ENCODE measurements around the gene MCM9.

Gene MCM9

GRCh38 chr6:118931436-118931835 is 3.5 kb downstream of the MCM9 start:
- no peak for DNase-seq

- DNase-seq = no peak
These were observed 4.3 kb downstream of the MCM9 start for GRCh38 chr6:118930680-118931079.

- DNase-seq = no peak
These were observed 11.9 kb downstream of the MCM9 start for GRCh38 chr6:118923035-118923434.

- DNase-seq = no peak
These were observed 13.9 kb downstream of the MCM9 start for GRCh38 chr6:118921084-118921483.

- no peak for DNase-seq
These were observed 16.6 kb downstream of the MCM9 start for GRCh38 chr6:118918329-118918725.

- DNase-seq = no peak
These were observed 17.2 kb downstream of the MCM9 start for GRCh38 chr6:118917546-118918328.

GRCh38 chr6:118914598-118914997 is 20.4 kb downstream of the MCM9 start:
- DNase-seq = no peak

GRCh38 chr6:118913161-118913560 is 21.8 kb downstream of the MCM9 start:
- DNase-seq = no peak

GRCh38 chr6:118912646-118913045 is 22.3 kb downstream of the MCM9 start:
- DNase-seq = no peak

- no peak for DNase-seq
These were observed 26.5 kb downstream of the MCM9 start for GRCh38 chr6:118908441-118908840.

- DNase-seq = no peak
These were observed 29.1 kb downstream of the MCM9 start for GRCh38 chr6:118905851-118906250.

- DNase-seq = no peak
These were observed 29.9 kb downstream of the MCM9 start for GRCh38 chr6:118905084-118905483.

- DNase-seq = no peak
These were observed 31.3 kb downstream of the MCM9 start for GRCh38 chr6:118903691-118904090.

- DNase-seq = no peak
These were observed 31.8 kb downstream of the MCM9 start for GRCh38 chr6:118903138-118903537.

GRCh38 chr6:118902726-118903125 is 32.2 kb downstream of the MCM9 start:
- DNase-seq = no peak

GRCh38 chr6:118899948-118900347 is 35.0 kb downstream of the MCM9 start:
- no peak for DNase-seq

- DNase-seq = no peak
These were observed 37.6 kb downstream of the MCM9 start for GRCh38 chr6:118897386-118897785.

GRCh38 chr6:118896339-118897136 is 38.4 kb downstream of the MCM9 start:
- no peak for DNase-seq

- no peak for DNase-seq
These were observed 39.1 kb downstream of the MCM9 start for GRCh38 chr6:118895859-118896258.

GRCh38 chr6:118895261-118895560 is 39.7 kb downstream of the MCM9 start:
- DNase-seq = no peak

- DNase-seq = peak; percentile 74
These were observed 40.3 kb downstream of the MCM9 start for GRCh38 chr6:118894425-118895260.

- DNase-seq = peak; percentile 100
These were observed 41.0 kb downstream of the MCM9 start, which contains the start of gene ASF1A for GRCh38 chr6:118893807-118894424. ASF1A (plus strand) TSS chr6:118894152; CDS start chr6:118894414, 262 bp downstream.

Measured in NCI-H774 (cell line).